Activated T-cell treated with anti-CD3 and anti-CD28 coated beads, Interleukin-2, amount 50 U/mL, for 1 hour (primary cell): ENCODE data around the gene UFC1.

Source experiments
- DNase-seq: peaks from one replicate; pipeline ENCODE4 v3.0.0-alpha.2; 2020

UFC1 gene

GRCh38 chr1:161172349-161172748, 18.6 kb downstream of the UFC1 start:
- DNase-seq = no peak

DNA sequence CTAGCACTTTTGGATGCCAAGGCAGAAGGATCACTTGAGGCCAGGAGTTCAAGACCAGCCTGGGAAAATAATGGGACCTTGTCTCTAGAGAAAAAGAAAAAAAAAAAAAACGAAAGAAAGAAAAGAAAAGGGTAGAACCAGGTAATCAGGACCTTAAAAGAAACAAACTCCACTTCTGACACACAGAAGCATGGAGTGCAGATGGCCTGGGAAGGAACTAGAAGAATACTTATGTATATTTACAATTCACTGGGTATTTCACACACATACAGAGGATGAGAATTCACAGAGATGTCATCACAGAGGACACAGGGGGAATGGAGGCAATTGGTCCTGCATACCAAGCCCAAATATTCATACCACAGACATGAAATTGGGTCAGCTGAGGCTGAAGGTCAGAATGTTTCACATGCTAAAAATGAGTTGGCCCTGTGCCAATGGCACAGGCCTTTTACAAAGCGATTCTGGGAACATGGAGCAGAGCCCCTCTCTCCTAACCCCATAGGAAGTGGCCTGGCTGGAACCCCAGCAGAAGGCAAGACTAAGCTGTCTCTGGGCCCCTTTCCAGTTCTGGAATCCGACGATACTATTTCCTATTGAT, 19.1 kb downstream of the UFC1 start:
- no peak for DNase-seq

- DNase-seq = no peak
Observed at GRCh38 chr1:161173711-161174110, 19.9 kb downstream of the UFC1 start.

DNA sequence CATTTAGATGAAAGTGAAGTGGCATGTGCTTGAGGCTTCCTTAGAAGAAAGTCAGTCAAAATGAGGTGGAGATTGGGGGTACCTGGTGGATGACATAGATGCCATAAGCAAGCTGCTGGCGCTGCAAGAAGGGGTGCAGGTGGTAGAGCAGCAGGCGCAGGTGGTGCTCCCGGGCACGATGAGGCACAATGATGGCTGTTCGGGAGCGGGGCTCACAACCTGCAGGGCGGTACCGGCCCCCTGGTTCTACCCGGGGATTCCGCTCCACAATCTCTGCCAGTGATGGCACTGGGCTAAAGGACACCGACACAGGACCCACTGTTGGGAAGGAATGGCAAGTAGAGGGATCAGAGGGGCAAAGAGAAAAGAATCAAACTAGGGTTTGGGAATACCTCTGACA, 21.1 kb downstream of the UFC1 start:
- DNase-seq = no peak

DNA sequence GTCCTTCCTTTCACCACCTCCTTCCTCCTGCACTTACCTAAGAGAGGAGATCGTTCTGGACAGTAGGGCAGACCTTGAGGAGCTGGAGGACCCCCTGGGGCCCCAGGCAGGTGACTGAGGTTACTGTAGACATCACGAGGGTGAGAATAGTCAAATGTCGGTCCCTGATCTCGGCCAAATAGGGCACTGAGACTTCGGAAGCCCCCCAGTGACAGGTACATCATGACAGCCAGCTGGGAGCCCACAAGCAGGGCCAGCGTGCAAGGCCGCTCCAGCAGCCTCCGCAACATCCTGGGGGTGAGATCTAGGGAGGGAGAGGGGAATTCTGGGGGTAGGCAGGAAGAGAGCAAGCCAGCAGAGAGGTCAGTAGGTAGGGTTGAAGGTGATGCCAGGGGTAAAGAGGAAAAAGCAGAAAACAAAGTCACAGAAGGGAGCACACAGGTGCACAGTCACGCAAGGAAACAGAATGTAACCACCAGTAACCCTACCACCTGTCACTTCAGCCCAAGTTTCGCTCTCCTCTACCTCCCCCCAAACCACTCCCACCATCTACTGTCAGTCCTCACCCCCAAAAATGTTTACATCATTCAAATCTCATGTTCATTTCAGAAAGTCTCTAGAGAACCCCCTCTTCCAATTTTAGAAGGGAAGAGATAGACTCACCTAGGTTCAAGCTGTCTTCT, 22.1 kb downstream of the UFC1 start:
- no peak for DNase-seq

DNA sequence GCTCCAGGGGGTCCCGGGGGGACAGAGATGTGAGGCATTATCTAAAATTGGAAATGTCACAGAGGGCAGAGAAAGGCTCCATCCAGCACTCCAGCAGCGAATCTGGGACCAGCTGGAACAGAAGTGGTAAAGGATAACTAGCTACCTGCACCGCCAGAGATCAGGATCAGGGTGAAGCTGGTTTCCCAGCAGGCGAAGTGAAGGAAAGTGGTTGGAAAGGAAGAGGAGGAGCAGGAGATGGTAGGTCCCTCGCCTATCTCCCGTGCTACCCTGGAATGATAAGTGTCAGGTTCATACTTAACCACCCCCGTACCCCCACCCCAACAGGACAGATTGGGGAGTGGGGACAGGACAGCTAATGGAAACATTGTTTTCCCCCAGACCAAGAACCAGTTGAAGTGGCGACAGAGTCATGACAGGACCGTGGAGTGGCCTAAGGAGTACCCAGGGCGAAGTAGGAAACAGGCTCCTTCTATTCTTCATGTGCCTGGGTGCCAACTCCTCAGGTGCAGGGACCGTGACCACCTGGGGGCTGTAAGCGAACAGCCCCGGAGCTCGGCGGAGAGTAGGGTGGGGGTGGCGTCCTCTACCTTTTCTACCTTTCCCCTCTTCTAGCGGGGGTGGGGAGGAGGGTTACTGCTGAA, 22.8 kb downstream of the UFC1 start:
- DNase-seq = no peak

- DNase-seq = peak; percentile 99
Observed at GRCh38 chr1:161177112-161177935, 23.5 kb downstream of the UFC1 start, which contains the start of gene B4GALT3. Gene B4GALT3, minus strand, starts transcription at chr1:161177507. Its CDS starts 1,447 bp downstream, at chr1:161176060.

DNA sequence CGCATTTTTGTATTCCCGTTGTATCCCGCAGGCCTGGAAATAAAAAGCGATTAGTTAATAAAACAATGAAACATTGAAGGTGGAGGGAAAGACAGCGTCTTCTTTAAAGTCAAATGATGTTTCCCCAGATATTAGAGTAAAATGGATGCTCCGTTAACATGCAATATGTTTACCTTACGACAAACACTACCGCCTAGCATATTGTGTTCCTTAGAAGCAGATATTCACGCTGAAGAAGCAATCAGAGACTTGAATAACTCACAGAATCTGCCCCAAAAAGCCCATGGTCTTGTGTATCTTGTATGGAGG, 24.1 kb downstream of the UFC1 start:
- no peak for DNase-seq

DNA sequence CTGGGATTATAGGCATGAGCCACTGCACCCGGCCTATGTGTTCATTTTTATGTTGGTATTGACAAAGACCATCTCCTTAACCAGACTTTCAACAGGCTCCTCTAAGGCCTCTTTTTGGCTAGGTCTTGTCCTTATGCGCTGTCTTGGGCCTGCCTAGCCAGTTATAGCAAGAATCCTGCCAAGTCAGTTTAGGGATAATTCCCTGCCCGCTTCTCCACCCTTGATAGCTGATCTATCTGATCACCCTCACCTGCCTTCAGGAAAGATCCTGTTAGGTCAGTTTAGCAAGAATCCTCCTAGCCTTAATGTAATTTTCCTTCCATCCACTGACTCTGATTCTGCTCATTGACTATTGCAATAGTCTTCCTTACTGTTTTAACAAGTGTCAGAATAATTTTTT, 25.9 kb downstream of the UFC1 start:
- no peak for DNase-seq

- no peak for DNase-seq
Observed at GRCh38 chr1:161180639-161181038, 26.9 kb downstream of the UFC1 start.

DNA sequence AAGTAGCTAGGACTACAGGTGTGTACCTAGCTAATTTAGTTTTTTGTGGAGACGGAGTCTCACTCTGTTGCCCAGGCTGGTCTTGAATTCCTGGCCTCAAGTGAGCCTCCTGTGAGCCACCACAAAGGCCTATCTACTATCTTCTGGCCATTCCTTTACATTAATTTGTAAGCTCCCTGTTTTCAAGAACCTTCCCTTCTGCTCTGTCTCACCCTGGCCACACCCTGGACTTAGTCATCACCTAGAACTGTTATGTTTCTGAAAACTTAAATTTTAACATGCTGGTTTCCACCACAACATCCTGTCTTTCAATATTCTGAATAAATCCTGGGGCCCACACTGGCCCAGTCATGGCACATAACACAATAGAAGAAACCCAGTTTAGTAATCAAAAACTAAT, 28.4 kb downstream of the UFC1 start:
- peak; percentile 50 for DNase-seq

- peak; percentile 66 for DNase-seq
Observed at GRCh38 chr1:161185282-161185682, 31.5 kb downstream of the UFC1 start.

- DNase-seq = no peak
Observed at GRCh38 chr1:161185732-161186311, 32.0 kb downstream of the UFC1 start.

GRCh38 chr1:161187311-161187710, 33.5 kb downstream of the UFC1 start:
- DNase-seq = no peak

DNA sequence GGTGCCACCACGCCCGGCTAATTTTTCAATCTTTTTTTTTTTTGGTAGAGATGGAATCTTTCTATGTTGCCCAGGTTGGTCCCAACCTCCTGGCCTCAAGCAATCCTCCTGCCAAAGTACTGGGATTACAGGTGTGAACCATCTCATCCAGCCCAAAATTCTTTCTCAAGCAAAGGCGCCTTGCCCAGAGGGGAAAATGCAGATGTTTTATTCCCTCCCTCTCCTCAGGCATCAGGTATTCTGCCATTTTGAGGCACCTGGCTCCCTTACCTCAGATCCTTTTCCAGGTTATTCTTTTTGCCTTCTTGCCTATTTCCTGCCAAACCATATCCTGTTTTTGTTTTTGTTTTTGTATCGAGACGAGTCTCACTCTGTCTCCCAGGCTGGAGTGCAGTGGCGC, 34.6 kb downstream of the UFC1 start:
- no peak for DNase-seq

- no peak for DNase-seq
Observed at GRCh38 chr1:161189036-161189435, 35.3 kb downstream of the UFC1 start.

DNA sequence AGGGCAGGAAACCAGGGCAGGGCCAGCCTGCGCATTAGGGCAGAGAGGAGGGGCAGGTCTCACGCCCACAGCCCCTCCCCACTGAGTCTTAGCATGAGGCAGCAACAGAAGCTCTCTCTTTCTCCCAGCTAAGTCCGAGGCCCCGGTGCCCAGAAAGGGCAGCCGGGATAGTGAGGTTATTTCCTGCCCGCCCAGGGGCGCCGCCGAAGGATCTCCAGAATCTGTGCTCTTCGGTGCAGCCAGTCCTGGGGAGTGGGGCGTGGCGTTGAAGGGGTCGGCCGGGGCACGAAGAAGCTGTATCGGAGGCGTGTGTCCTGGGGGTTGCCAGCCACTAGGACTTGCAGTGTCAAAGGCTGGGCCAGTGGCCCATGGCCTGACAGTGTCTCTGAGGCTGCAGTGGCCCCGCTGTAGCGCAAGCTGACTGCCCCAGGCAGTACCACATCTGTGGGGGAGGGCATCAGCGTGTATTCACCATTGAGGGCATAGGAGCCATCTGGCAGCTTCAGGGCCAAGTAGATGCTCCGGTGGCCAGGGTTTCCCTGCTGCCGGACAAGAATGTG, 37.3 kb downstream of the UFC1 start:
- no peak for DNase-seq

- DNase-seq = no peak
Observed at GRCh38 chr1:161191971-161192370, 38.2 kb downstream of the UFC1 start.

GRCh38 chr1:161192476-161193465, 39.0 kb downstream of the UFC1 start:
- DNase-seq = peak; percentile 64

- DNase-seq = no peak
Observed at GRCh38 chr1:161193561-161194235, 39.9 kb downstream of the UFC1 start.

DNA sequence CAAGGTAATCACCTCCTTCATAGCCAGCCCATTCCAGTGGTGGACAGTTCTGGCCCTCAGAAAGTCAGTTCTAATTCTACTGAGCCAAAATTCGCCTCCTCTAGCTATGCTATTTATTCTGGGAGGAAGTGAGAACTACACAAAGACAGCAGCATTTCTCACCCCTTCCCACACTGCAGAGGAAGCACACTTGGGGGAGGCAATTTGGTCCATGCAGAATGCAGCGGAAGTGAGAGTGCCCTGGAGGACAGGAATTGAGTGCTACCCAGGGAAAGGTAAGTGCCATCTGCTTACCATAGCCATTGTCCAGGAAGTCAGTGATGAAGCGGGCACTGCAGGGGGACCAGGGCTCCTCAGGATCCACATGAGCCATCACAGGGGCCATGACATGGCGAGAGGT, 41.4 kb downstream of the UFC1 start:
- DNase-seq = no peak
